GM12878 (cell line): Measurements from ENCODE around the gene SCT. TPM values are rescaled to one million over a fixed set of nuclear protein-coding genes. Genes with fewer than 3 reads are reported as not detected.

Experiments
- BCL11A ChIP-seq: IDR thresholded peaks from 2 replicates; pipeline ENCODE4 v1.6.1; 2011; ENCODE audit warnings: low read depth, low read length
- RB1 ChIP-seq: fragments of 450-650 bp; formaldehyde crosslinking; IDR thresholded peaks from 2 replicates; pipeline ENCODE4 v1.6.1; 2017; ENCODE audit warnings: mild to moderate bottlenecking, borderline replicate concordance
- SKIL ChIP-seq: fragments of 450-650 bp; IDR thresholded peaks from 2 replicates; pipeline ENCODE4 v1.6.1; 2017; ENCODE audit warnings: mild to moderate bottlenecking, low read depth, inconsistent platforms; ENCODE audit not compliant: poor library complexity, severe bottlenecking
- ZNF592 ChIP-seq: fragments of 450-650 bp; IDR thresholded peaks from 2 replicates; pipeline ENCODE4 v1.6.1; 2017; ENCODE audit warnings: mild to moderate bottlenecking, moderate library complexity
- polyA plus RNA-seq, 11 experiments: library from polyadenylated mRNA; depleted of rRNA in 4 of 11; unstranded in 6 of 11; stranded (reverse) in 5 of 11; fragments of >200 nt; fragmentation: Nextera tagmentation in 4 of 11; fragmentation: Illumina TruSeq in 1 of 11; extraction: Ambion mirVana in 4 of 11; extraction: Trizol in 1 of 11; gene quantifications; 1 replicate in 1 of 11; 2 replicates in 10 of 11; pipeline versions ENCODE4 v1.2.1 to v1.2.3, GENCODE V29; 2011 to 2016; ENCODE audit warnings: inconsistent platforms in 2 of 11, missing spikeins in 2 of 11, low read depth in 1 of 11
- total RNA-seq, 4 experiments: library from RNA; depleted of rRNA in 3 of 4; stranded (reverse); fragments of >200 nt in 3 of 4; fragmentation: Illumina TruSeq in 1 of 4; extraction: Trizol in 1 of 4; gene quantifications; 2 replicates each; pipeline versions ENCODE4 v1.2.1 to v1.2.3, GENCODE V29; 2013 to 2021

The SCT gene
- total and polyA plus RNA-seq, 10 of the 15 experiments (the other 5 are each of a cell fraction or from before 2014, with no cell fraction given): not detected

GRCh38 chr11:660681-661444, 33.9 kb upstream of the SCT start (continued):
- TF ChIP-seq ZNF592: no peak
- no peak for TF ChIP-seq RB1
- TF ChIP-seq BCL11A: no peak
- TF ChIP-seq SKIL: no peak
- TF ChIP-seq, all 136 proteins: peak for 0
